ENCODE measurements around the gene GPRASP1. TPM values are rescaled to one million over a fixed set of nuclear protein-coding genes. Genes with fewer than 3 reads are reported as not detected.

The GPRASP1 gene
- polyA plus RNA-seq, 3 donors: 0.03 to 0.47 TPM; not detected in 1

DNA sequence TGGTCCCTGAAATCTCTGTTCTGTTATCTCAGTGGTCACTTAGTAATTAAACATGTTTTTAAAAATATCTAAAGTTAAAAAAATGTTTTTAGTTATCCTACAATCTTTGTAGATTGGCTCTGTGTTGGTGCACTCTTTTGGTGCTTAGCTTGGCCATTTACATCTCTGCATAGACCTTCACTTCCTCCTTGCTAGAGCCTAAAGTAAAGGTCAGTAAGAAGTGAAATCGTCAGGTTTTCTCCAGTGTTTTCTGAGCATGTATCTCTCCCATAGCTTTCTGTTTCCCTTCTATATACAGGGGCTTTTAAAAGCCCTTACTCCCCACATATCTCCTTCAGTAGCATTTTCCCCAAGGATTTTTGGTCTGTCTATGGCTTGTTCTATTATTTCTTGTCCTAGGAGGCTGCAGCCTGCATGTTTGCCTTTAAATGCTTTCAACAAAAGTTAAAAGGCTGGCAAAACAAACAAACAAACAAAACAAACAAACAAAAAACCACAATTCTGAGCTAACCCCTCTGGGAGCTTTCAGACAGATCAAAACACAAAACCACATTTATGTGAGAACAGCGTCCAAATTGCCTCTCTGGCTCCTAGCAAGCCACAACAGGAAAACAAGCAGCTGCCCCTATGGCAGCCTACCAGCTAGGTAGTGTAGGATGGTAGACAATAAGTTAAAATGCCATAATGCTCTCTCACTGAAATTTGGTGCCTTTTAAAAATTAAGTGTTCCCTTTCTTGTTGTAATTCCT is 33.7 kb downstream of the GPRASP1 start:
- Histone ChIP-seq H4K20me1 (ENCODE audit: insufficient read depth, low read length) (no peaks in the 10 kb centered on the region), H3K9me3 (replicated peaks in 1 of 2; ENCODE audit: control insufficient read depth in 1 of 2, insufficient read depth in 1 of 2, low read length in 2 of 2) (peaks cover 3 to 12% of the 10 kb centered on the region in 2 donors), H3K27ac (ENCODE audit: low read depth in 1 of 2, low read length in 2 of 2) (no peak overlapping the region), H3K27me3 (ENCODE audit: control insufficient read depth in 2 of 2, insufficient read depth in 2 of 2, low read length in 2 of 2) (no peaks in the 10 kb centered on the region), H3K4me2 (replicated peaks; ENCODE audit: extremely low read depth, low read length, poor library complexity, severe bottlenecking) (no peak overlapping the region), H3K4me1 (ENCODE audit: control insufficient read depth in 1 of 2, insufficient read depth in 2 of 2, low read length in 2 of 2) (no peaks in the 10 kb centered on the region), H2AFZ (ENCODE audit: insufficient read depth, low read depth, low read length, poor library complexity, severe bottlenecking) (no peak overlapping the region), H3K9ac (ENCODE audit: insufficient read depth, low read length, poor library complexity, severe bottlenecking) (no peak overlapping the region), H3K36me3 (replicated peaks in 1 of 2; ENCODE audit: control insufficient read depth in 1 of 2, insufficient read depth in 2 of 2, low read length in 2 of 2) (no peaks in the 10 kb centered on the region), H3K4me3 (replicated peaks in 1 of 3; ENCODE audit: low read depth in 2 of 3, low read length in 3 of 3) (no peak overlapping the region), H3K79me2 (ENCODE audit: insufficient read depth, low read length) (no peaks in the 10 kb centered on the region)
- intact Hi-C loops (cut with micrococcal nuclease): no loop called here
- H3K4me1 Mint-ChIP-seq: no peaks in the 10 kb centered on the region
- H3K27me3 Mint-ChIP-seq (ENCODE audit: low read depth in 3 of 3): no peaks in the 10 kb centered on the region
- H3K27ac Mint-ChIP-seq: no peak overlapping the region
- H3K9me3 Mint-ChIP-seq: peaks cover 6 to 21% (median 11%) of the 10 kb centered on the region in 7 donors
- no peak for TF ChIP-seq CTCF (IDR thresholded peaks at IDR 0.05)
- H3K36me3 Mint-ChIP-seq: peaks cover 0 to 2% of the 10 kb centered on the region in 2 donors
- DNase-seq: no peak
- no CpG with 5 or more reads among the region's 2 CpGs for WGBS (ENCODE audit: insufficient coverage)
- H3K4me3 Mint-ChIP-seq: no peak overlapping the region

DNA sequence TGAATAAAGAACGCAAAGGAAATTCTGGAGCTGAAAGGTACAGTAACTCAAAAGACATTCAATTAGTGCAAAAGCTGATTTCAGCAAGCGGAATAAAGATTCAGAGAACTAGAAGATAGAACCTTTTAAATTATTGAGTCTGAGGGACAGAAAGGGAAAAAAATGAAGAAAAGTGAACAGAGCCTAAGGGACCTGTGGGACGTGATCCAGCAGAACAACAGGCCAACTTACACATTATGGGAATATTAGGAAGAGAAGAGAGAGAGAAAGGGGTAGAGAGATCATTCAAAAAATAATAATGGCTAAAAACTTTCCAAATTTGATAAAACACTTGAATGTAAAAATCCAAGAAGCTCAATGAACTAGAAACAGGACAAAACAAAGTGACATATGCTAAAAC is 43.5 kb downstream of the GPRASP1 start:
- Mint-ChIP-seq H3K27me3 (ENCODE audit: low read depth in 3 of 3) (peaks cover 0 to 5% (median 0%) of the 10 kb centered on the region in 3 donors), H3K4me1 (no peaks in the 10 kb centered on the region), H3K36me3 (no peaks in the 10 kb centered on the region), H3K27ac (no peak overlapping the region), H3K9me3 (peaks cover 3 to 20% (median 6%) of the 10 kb centered on the region in 7 donors), H3K4me3 (no peak overlapping the region)
- Histone ChIP-seq H4K20me1 (ENCODE audit: insufficient read depth, low read length) (no peaks in the 10 kb centered on the region), H3K27me3 (ENCODE audit: control insufficient read depth in 2 of 2, insufficient read depth in 2 of 2, low read length in 2 of 2) (no peaks in the 10 kb centered on the region), H3K27ac (ENCODE audit: low read depth in 1 of 2, low read length in 2 of 2) (no peak overlapping the region), H3K4me1 (ENCODE audit: control insufficient read depth in 1 of 2, insufficient read depth in 2 of 2, low read length in 2 of 2) (no peaks in the 10 kb centered on the region), H3K9ac (ENCODE audit: insufficient read depth, low read length, poor library complexity, severe bottlenecking) (no peak overlapping the region), H3K4me2 (replicated peaks; ENCODE audit: extremely low read depth, low read length, poor library complexity, severe bottlenecking) (no peak overlapping the region), H2AFZ (ENCODE audit: insufficient read depth, low read depth, low read length, poor library complexity, severe bottlenecking) (no peak overlapping the region), H3K36me3 (replicated peaks in 1 of 2; ENCODE audit: control insufficient read depth in 1 of 2, insufficient read depth in 2 of 2, low read length in 2 of 2) (no peaks in the 10 kb centered on the region), H3K4me3 (replicated peaks in 1 of 3; ENCODE audit: low read depth in 2 of 3, low read length in 3 of 3) (no peak overlapping the region), H3K79me2 (ENCODE audit: insufficient read depth, low read length) (no peaks in the 10 kb centered on the region), H3K9me3 (replicated peaks in 1 of 2; ENCODE audit: control insufficient read depth in 1 of 2, insufficient read depth in 1 of 2, low read length in 2 of 2) (peaks cover 0 to 7% of the 10 kb centered on the region in 2 donors)
- TF ChIP-seq CTCF (IDR thresholded peaks at IDR 0.05): no peak
- no peak for DNase-seq
- intact Hi-C loops (cut with micrococcal nuclease): no loop called here
- no CpG with 5 or more reads among the region's 3 CpGs for WGBS (ENCODE audit: insufficient coverage)

All from CD14-positive monocyte (primary cell).